Measurements from ENCODE around the gene PRMT1.

DNA sequence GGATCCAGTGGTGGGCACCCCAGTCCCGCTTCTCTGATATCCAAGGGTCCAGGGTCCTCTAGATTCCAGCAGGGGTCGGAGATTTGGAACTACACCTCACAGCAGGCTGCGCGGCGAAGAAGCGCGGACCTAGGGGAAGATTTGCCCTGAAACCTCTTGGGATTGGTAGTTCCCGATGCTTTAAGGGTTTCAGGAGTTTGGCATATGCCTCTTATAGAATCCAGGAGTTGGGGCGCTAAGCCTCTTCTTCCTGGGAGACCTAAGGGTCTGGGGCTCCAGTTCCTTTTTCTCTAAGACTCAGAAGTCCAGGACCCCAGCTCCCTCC lies 11.0 kb upstream of the PRMT1 start:
- no peak for TF ChIP-seq CTCF (IDR thresholded peaks at IDR 0.05)
- no peak for TF ChIP-seq ZFX (IDR thresholded peaks at IDR 0.05; ENCODE audit: borderline replicate concordance)

Data from 22Rv1 (cell line).